ENCODE results near the gene C11orf68. TPM values are rescaled to one million over a fixed set of nuclear protein-coding genes. Genes with fewer than 3 reads are reported as not detected.

C11orf68 gene
- total RNA-seq, 1 donor: 44.8 TPM

DNA sequence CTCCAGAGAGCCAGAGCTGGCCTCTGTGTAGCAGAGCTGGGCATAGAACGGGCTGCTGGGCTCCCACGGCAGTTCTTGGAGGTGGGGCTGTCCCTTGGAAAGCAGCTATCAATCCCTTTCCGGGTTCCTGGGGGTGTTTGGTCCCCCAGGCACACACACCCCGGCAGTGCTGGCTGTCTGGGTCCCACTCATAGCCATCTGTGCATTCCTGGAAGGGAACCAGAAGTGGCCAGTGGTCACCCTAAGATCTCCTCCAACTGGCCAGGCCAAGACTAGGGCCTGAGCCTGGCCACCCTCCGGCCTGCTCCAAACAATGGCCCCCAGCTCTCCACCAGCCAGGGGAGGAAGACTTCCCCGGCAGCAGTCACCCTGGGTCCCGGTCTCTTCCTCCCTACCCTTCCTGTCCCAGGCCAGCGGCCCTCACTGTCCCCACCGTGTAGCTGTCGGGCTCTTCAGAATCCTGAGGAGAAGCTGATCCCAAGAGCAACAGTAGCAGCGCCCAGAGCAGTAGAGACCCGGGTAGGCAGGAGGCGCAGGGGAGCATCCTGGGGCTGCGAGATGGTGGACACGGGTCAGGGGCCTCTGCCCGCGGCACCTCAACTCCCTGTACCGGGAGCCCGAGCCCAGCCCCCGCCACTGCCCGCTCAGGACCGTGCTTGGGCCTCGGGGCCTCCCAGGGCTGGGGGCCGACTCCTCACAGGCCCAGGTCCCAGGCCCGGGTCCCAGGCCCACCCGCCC lies 46.9 kb downstream of the C11orf68 start:
- H3K4me3 ChIP-seq (ENCODE audit: low read depth, low read length): peak overlapping the region; percentile 67
- no peak for DNase-seq (ENCODE audit: low read depth)
- TF ChIP-seq CTCF (IDR thresholded peaks at IDR 0.05; ENCODE audit: insufficient read depth, low read length): peak; percentile 43

DNA sequence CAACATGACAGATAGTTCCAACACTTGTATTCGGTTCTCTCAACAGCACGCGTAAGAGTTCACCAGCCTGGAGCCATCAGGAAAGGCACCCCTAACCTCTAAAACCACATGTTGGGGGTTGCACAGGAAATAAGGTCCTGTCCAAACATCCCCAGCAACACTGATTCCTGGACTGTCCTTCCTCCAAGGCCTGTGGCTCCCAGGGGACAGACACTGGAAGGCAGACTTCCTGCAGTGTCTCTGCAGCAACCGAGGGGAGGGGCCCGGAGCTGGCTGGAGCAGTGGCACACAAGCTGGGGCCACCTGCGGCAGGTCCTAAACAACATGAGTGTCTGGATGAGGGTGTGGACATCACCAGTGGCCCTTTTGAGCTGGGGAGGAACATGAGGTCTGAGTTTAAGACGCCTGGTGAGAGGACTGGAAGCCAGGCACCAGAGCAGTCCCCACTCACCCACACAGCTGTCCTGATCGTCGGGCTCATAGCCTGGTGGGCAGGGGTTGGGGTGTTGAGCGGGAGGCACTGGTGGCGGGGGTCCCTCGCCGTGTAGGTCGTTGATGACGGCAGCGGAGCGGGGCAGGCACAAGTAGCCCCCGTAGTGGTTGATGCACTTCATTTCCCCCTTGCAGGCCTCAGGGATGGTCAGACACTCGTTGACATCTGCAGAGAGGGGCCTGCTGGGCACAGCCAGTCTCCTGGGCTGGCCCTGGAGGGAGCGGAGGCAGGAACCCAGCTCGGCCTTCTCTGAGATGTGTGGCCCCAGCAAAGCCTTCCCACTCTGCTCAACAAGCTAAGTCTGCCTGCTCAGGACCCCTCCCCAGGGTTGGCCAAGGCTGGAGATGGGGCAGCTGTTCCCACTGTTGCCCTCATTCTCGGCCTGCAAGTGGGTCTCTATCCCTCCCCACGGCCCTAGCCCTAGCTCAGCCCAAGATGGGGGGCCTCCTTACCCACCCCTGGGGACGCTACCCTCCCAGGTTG lies 47.9 kb downstream of the C11orf68 start:
- no peak for DNase-seq (ENCODE audit: low read depth)
- H3K4me3 ChIP-seq (ENCODE audit: low read depth, low read length): peak overlapping the region; percentile 67
- no peak for TF ChIP-seq CTCF (IDR thresholded peaks at IDR 0.05; ENCODE audit: insufficient read depth, low read length)

DNA sequence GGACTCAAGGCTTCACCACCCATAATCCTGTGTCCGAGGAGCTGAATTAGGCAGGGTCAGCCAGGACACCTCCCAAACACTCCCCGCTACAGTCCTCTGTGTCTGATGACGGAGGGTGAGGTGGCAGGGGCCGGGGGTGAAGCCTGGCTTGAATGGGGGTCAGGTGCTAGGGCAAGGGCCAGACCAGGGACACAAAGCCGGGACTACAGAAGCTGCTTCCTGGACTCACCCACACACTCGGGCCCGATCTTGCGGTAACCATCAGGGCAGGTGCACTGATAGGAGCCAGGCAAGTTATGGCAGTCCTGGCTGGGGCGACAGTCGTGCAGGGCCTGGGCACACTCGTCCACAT lies 48.6 kb downstream of the C11orf68 start:
- no peak overlapping the region for H3K4me3 ChIP-seq (ENCODE audit: low read depth, low read length)
- no peak for TF ChIP-seq CTCF (IDR thresholded peaks at IDR 0.05; ENCODE audit: insufficient read depth, low read length)
- no peak for DNase-seq (ENCODE audit: low read depth)

GRCh38 chr11:65869643-65870306 lies 49.1 kb downstream of the C11orf68 start:
- H3K4me3 ChIP-seq (ENCODE audit: low read depth, low read length): no peak overlapping the region
- DNase-seq (ENCODE audit: low read depth): no peak
- TF ChIP-seq CTCF (IDR thresholded peaks at IDR 0.05; ENCODE audit: insufficient read depth, low read length): no peak

- DNase-seq (ENCODE audit: low read depth): no peak
- no peak for TF ChIP-seq CTCF (IDR thresholded peaks at IDR 0.05; ENCODE audit: insufficient read depth, low read length)
- H3K4me3 ChIP-seq (ENCODE audit: low read depth, low read length): no peak overlapping the region
Observed at GRCh38 chr11:65868907-65869306, 50.0 kb downstream of the C11orf68 start.

- no peak for DNase-seq (ENCODE audit: low read depth)
- no peak for TF ChIP-seq CTCF (IDR thresholded peaks at IDR 0.05; ENCODE audit: insufficient read depth, low read length)
- H3K4me3 ChIP-seq (ENCODE audit: low read depth, low read length): no peak overlapping the region
Observed at GRCh38 chr11:65868076-65868667, 50.7 kb downstream of the C11orf68 start.

Data from fibroblast of the aortic adventitia (primary cell).